K562 (cell line): ENCODE data around the gene SMC4. TPM values are rescaled to one million over a fixed set of nuclear protein-coding genes. Genes with fewer than 3 reads are reported as not detected.
A peak's percentile ranks its signal among the peaks of the same experiment; 100 is the strongest.

Source experiments
- ATAC-seq: fragments of 200-7000 bp; cut with Tn5 transposase; 3 replicates; pipeline ENCODE4 v1.9.1; 2020; ENCODE audit warnings: moderate library complexity
- BruUV-seq: library from RNA; stranded (reverse); fragments of 400-500 nt; replicated peaks from 2 replicates; lab custom pipeline; 2021; lab: Mats Ljungman, UMichigan
- CTCF ChIA-PET: fragments of 300-600 bp; formaldehyde crosslinking; extraction: SDS; loops from one replicate; lab custom pipeline; 2021; ENCODE audit warnings: low intra/inter-chr PET ratio; lab: Yijun Ruan, JAX
- POLR2A ChIA-PET: fragments of 300-600, 350-650 bp; sonication (Branson Sonifier 250); formaldehyde crosslinking; extraction: SDS; loops from one replicate; lab custom pipeline; 2021; ENCODE audit warnings: antibody characterized with exemption, inconsistent platforms; lab: Yijun Ruan, JAX
- DNase-seq, 4 experiments: peaks; one replicate each; pipeline versions ENCODE4 v3.0.0 to v3.0.0-alpha.2; 2011 to 2018; ENCODE audit warnings: low spot score in 3 of 4, mixed read lengths in 3 of 4; ENCODE audit errors: extremely low read depth in 1 of 4
- FAIRE-seq: peaks from 2 replicates; lab custom pipeline; 2011; peaks lifted over from hg19 to GRCh38; lab: Jason Lieb, UNC
- H2AFZ ChIP-seq: 2 replicates; pipeline ENCODE4 v1.6.0; 2011; ENCODE audit warnings: low read depth, low read length, control low read depth, inconsistent platforms
- H3K27ac ChIP-seq: fragments of 200-600 bp; 3 replicates; pipeline ENCODE4 v1.8.0; 2011; ENCODE audit warnings: low read depth, mild to moderate bottlenecking, control low read depth, inconsistent platforms, low read length, moderate library complexity, mixed read lengths; ENCODE audit errors: extremely low read depth
- H3K27me3 ChIP-seq, 2 experiments: fragments of 300-600 bp in 1 of 2; 2 replicates in 1 of 2; 3 replicates in 1 of 2; pipeline versions ENCODE4 v1.6.0 to v1.8.0; 2011; ENCODE audit warnings: inconsistent platforms in 2 of 2, low read length in 2 of 2, mild to moderate bottlenecking in 1 of 2, mixed read lengths in 1 of 2, moderate library complexity in 1 of 2; ENCODE audit not compliant: control insufficient read depth in 2 of 2, insufficient read depth in 2 of 2
- H3K36me3 ChIP-seq: fragments of 300-600 bp; 3 replicates; pipeline ENCODE4 v1.8.0; 2011; ENCODE audit warnings: mild to moderate bottlenecking, low read length, inconsistent platforms; ENCODE audit not compliant: control insufficient read depth, insufficient read depth
- H3K4me1 ChIP-seq, 2 experiments: fragments of 200-600 bp in 1 of 2; replicated peaks in 1 of 2; 2 replicates in 1 of 2; 3 replicates in 1 of 2; pipeline versions ENCODE4 v1.5.1 to v1.8.0; 2011; ENCODE audit warnings: inconsistent platforms in 2 of 2, low read length in 2 of 2, mild to moderate bottlenecking in 1 of 2, mixed read lengths in 1 of 2, moderate library complexity in 1 of 2; ENCODE audit not compliant: control insufficient read depth in 2 of 2, insufficient read depth in 2 of 2
- H3K4me2 ChIP-seq: 2 replicates; pipeline ENCODE4 v1.6.1; 2011; ENCODE audit warnings: low read length, control low read depth, inconsistent platforms, mixed read lengths; ENCODE audit not compliant: insufficient read depth
- H3K4me3 ChIP-seq: fragments of 200-600 bp; sonication (generic), shearing (Covaris generic); 2 replicates; pipeline ENCODE4 v1.5.1; 2016; ENCODE audit warnings: control low read depth, inconsistent platforms
- H3K79me2 ChIP-seq: fragments of 200-600 bp; 3 replicates; pipeline ENCODE4 v1.8.0; 2011; ENCODE audit warnings: low read length, inconsistent platforms; ENCODE audit not compliant: control insufficient read depth, insufficient read depth
- H3K9ac ChIP-seq, 2 experiments: 2 replicates each; pipeline versions ENCODE4 v1.6.0 to v1.6.1; 2011; ENCODE audit warnings: low read depth in 2 of 2, low read length in 2 of 2, control low read depth in 1 of 2, inconsistent platforms in 1 of 2, mild to moderate bottlenecking in 1 of 2, mixed read lengths in 1 of 2; ENCODE audit not compliant: insufficient read depth in 1 of 2
- H3K9me1 ChIP-seq: one replicate; pipeline ENCODE4 v1.6.0; 2011; ENCODE audit warnings: inconsistent platforms, mild to moderate bottlenecking, low read length, moderate library complexity; ENCODE audit not compliant: control insufficient read depth, insufficient read depth
- H3K9me3 ChIP-seq: replicated peaks from 2 replicates; pipeline ENCODE4 v1.5.1; 2011; ENCODE audit warnings: low read depth, low read length, inconsistent platforms; ENCODE audit not compliant: control insufficient read depth, insufficient read depth
- H4K20me1 ChIP-seq: replicated peaks from 2 replicates; pipeline ENCODE4 v1.6.1; 2011; ENCODE audit warnings: low read length, inconsistent platforms, mixed read lengths; ENCODE audit not compliant: control insufficient read depth, insufficient read depth
- ATF2 ChIP-seq: sonication (generic); formaldehyde crosslinking; IDR thresholded peaks from 2 replicates; pipeline ENCODE4 v1.8.1; 2022; ENCODE audit warnings: missing genetic modification reagents
- HMBOX1 ChIP-seq: sonication (generic); IDR thresholded peaks from 2 replicates; pipeline ENCODE4 v1.6.1; 2016
- WGBS: fragments of 100-300 bp; shearing (Covaris generic); methylation state at CpG from one replicate; pipeline ENCODE4 v1.1.6; 2016; ENCODE audit warnings: low coverage, mixed read lengths; ENCODE audit not compliant: insufficient coverage; ENCODE audit errors: missing lambda C conversion rate; 5-methylcytosine and 5-hydroxymethylcytosine counted together
- in situ Hi-C: fragments of 300-500 bp; cut with MboI; formaldehyde crosslinking; loops from 4 replicates; pipeline ENCODE4 v1.15.0; 2018; ENCODE audit warnings: inconsistent platforms, mixed read lengths
- intact Hi-C: fragments of 100-400 bp; cut with micrococcal nuclease; formaldehyde crosslinking; loops from 2 replicates; pipeline ENCODE4 v1.14.2; 2022
- polyA plus RNA-seq, 8 experiments: library from polyadenylated mRNA; depleted of rRNA in 4 of 8; stranded (reverse) in 5 of 8; unstranded in 3 of 8; fragments of >200 nt; fragmentation: Nextera tagmentation in 2 of 8; fragmentation: Illumina TruSeq in 1 of 8; extraction: Ambion mirVana in 2 of 8; extraction: Trizol in 1 of 8; gene quantifications; 2 replicates each; pipeline versions ENCODE4 v1.2.1 to v1.2.3, GENCODE V29; 2011 to 2014; ENCODE audit warnings: inconsistent platforms in 1 of 8, missing spikeins in 1 of 8
- total RNA-seq, 7 experiments: library from RNA; depleted of rRNA in 6 of 7; stranded (reverse); fragments of >200 nt in 6 of 7; fragmentation: Illumina TruSeq in 2 of 7; extraction: Trizol in 2 of 7; gene quantifications; 2 replicates each; pipeline versions ENCODE4 v1.2.1 to v1.2.3, GENCODE V29; 2011 to 2021; ENCODE audit warnings: low replicate concordance in 1 of 7

The SMC4 gene
- total and polyA plus RNA-seq, 9 of the 15 experiments (the other 6 are each of a cell fraction or from before 2014, with no cell fraction given), result 87.9 to 347 (median 176) TPM

- Histone ChIP-seq H2AFZ (no peak overlapping the region), H3K4me3 (no peak overlapping the region), H3K79me2 (no peaks in the 10 kb centered on the region), H4K20me1 (no peaks in the 10 kb centered on the region), H3K9me1 (no peaks in the 10 kb centered on the region), H3K36me3 (no peaks in the 10 kb centered on the region; the same call in 2 of the 3 replicates), H3K9ac (no peak overlapping the region), H3K27ac (no peak overlapping the region), H3K9me3 (no peaks in the 10 kb centered on the region), H3K27me3 (no peaks in the 10 kb centered on the region), H3K4me2 (no peak overlapping the region), H3K4me1 (no peaks in the 10 kb centered on the region; a peak in 2 of 5 replicates)
- POLR2A ChIA-PET, result interaction anchor here (0.6 to 1.7 kb wide), 7 partner anchors 9 to 917 kb away, joined by 3 to 8 read pairs (median 3); partner anchors contain the start of genes SMC4 and TRIM59
- FAIRE-seq, result no peak
- intact Hi-C loops, result no loop called here
- peak; percentile 72 for TF ChIP-seq HMBOX1
- no peak for TF ChIP-seq ATF2
- in situ Hi-C loops, result no loop called here
- no peak for DNase-seq
- no TSS peak for BruUV-seq
- CTCF ChIA-PET, result no interaction called here
- no peak for ATAC-seq
- WGBS, result 76% methylated on average over 1 of the region's 1 CpG
Measured at GRCh38 chr3:160381470-160381869, 18.0 kb upstream of the SMC4 start.
